ENCODE measurements around the gene FIS1.
"Not testable (repeated sequence)": the region's sequence is repeated elsewhere in the genome, so short reads cannot be mapped to it uniquely, and the experiment has no call there.

The FIS1 gene

DNA sequence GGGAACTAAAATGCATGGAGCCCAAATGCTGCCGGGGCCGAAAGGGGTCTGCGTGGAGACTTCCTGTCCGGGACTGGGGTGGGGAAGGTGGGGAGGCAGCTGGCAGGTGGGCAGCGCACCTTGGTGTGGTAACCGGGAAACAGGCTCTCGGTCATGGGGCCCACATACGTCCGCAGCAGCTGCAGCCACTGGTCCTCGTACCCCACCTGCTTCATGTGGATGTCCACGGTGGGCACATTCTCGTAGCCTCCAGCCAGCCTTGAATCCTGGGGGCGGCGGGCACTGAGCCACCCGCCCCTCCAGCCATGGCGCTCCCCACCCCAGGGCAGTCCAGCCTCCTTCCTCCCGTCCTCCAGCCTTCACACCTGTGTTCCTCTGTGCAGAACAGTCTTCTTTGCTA, 37.4 kb downstream of the FIS1 start:
- peaks cover 9 to 16% of the 10 kb centered on the region in 2 experiments for H3K4me1 ChIP-seq (ENCODE audit: control insufficient read depth in 1 of 2, insufficient read depth in 1 of 2, low read depth in 1 of 2, low read length in 1 of 2)
- H3K36me3 ChIP-seq, result peaks cover 56% of the 10 kb centered on the region

GRCh38 chr7:101206665-101207042, 38.2 kb downstream of the FIS1 start:
- Histone ChIP-seq H3K9me3 (no peaks in the 10 kb centered on the region), H3K27ac (no peak overlapping the region), H3K27me3 (peaks cover 27% of the 10 kb centered on the region), H3K4me3 (ENCODE audit: low read depth in 1 of 2, low read length in 1 of 2) (no peak overlapping the region), H3K36me3 (peaks cover 49% of the 10 kb centered on the region), H3K4me1 (ENCODE audit: control insufficient read depth in 1 of 2, insufficient read depth in 1 of 2, low read depth in 1 of 2, low read length in 1 of 2) (peaks cover 9 to 23% of the 10 kb centered on the region in 2 experiments)
- TF ChIP-seq, protein P1, sequence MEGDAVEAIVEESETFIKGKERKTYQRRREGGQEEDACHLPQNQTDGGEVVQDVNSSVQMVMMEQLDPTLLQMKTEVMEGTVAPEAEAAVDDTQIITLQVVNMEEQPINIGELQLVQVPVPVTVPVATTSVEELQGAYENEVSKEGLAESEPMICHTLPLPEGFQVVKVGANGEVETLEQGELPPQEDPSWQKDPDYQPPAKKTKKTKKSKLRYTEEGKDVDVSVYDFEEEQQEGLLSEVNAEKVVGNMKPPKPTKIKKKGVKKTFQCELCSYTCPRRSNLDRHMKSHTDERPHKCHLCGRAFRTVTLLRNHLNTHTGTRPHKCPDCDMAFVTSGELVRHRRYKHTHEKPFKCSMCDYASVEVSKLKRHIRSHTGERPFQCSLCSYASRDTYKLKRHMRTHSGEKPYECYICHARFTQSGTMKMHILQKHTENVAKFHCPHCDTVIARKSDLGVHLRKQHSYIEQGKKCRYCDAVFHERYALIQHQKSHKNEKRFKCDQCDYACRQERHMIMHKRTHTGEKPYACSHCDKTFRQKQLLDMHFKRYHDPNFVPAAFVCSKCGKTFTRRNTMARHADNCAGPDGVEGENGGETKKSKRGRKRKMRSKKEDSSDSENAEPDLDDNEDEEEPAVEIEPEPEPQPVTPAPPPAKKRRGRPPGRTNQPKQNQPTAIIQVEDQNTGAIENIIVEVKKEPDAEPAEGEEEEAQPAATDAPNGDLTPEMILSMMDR (IDR thresholded peaks at IDR 0.05), result no peak

More for the DNA sequence above, 37.4 kb downstream of the FIS1 start:
- Histone ChIP-seq H3K4me3 (ENCODE audit: low read depth in 1 of 2, low read length in 1 of 2) (no peak overlapping the region), H3K27me3 (peaks cover 19% of the 10 kb centered on the region), H3K9me3 (no peaks in the 10 kb centered on the region), H3K27ac (no peak overlapping the region)
- TF ChIP-seq, protein P1 (IDR thresholded peaks at IDR 0.05), result no peak

- H3K4me1 ChIP-seq (ENCODE audit: control insufficient read depth in 1 of 2, insufficient read depth in 1 of 2, low read depth in 1 of 2, low read length in 1 of 2), result peaks cover 9 to 25% of the 10 kb centered on the region in 2 experiments
- H3K9me3 ChIP-seq, result no peaks in the 10 kb centered on the region
- no peak overlapping the region for H3K4me3 ChIP-seq (ENCODE audit: low read depth in 1 of 2, low read length in 1 of 2)
- H3K27me3 ChIP-seq, result peaks cover 33% of the 10 kb centered on the region
- H3K36me3 ChIP-seq, result peaks cover 43% of the 10 kb centered on the region
- TF ChIP-seq, protein P1 (IDR thresholded peaks at IDR 0.05), result no peak
- H3K27ac ChIP-seq, result no peak overlapping the region
Measured at GRCh38 chr7:101205901-101206664, 38.8 kb downstream of the FIS1 start.

DNA sequence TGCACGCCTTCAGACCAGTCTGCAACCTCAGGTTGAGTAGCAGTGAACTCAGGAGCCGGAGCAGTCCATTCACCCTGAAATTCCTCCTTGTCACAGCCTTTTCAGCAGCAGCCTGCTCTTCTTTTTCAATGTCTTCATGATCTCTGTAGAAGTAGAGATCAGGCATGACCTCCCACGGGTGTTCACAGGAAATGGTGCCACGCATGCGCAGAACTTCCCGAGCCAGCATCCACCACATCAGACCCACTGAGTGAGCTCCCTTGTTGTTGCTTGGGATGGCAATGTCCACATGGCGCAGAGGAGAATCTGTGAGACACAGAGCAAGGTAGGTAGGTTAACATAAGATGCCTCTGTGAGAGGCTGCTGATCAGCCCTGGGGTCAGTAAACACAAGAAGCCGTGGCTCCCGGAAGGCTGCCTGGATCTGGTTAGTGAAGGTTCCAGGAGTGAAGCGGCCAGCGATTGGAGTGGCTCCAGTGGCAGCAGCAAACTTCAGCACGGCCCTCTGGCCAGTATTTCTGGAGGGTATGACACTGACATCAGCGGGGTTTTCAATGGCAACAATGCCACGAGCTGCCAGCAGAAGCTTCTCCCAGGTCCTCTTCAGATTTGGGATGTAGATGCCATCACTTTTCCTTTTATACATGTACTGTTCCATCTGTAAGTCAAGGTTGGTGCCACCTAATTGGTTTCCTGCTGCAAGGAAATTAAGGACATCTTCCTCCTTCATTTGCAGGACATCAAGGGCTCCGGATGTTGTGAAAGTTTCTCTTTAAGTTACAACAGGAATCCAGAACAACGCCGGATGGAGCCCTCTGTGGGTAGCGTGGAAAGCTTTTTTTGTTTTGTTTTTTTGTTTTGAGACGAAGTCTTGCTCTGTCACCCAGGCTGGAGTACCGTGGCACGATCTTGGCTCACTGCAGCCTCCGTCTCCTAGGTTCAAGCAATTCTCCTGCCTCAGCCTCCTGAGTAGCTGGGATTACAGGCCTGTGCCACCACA, 40.8 kb downstream of the FIS1 start:
- H3K27me3 ChIP-seq, result peaks cover 53% of the 10 kb centered on the region
- H3K9me3 ChIP-seq; H3K4me3 ChIP-seq (ENCODE audit: low read depth in 1 of 2, low read length in 1 of 2): not testable (repeated sequence)
- peak overlapping the region; percentile 46 for H3K27ac ChIP-seq
- H3K4me1 ChIP-seq (ENCODE audit: control insufficient read depth in 1 of 2, insufficient read depth in 1 of 2, low read depth in 1 of 2, low read length in 1 of 2), result peaks cover 9 to 25% of the 10 kb centered on the region in 2 experiments
- peaks cover 27% of the 10 kb centered on the region for H3K36me3 ChIP-seq

DNA sequence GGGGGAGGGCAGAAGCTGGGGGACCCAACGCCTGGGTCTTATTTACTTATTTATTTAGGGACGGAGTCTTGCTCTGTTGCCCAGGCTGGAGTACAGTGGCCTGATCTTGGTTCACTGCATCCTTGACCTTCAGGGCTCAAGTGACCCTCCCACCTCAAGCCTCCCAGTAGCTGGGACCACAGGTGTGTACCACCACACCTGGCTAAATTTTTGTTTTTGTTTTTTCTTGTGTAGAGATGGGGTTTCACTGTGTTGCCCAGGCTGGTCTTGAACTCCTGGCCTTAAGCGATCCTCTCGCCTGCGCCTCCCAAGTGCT, 42.3 kb downstream of the FIS1 start:
- H3K36me3 ChIP-seq, result peaks cover 15% of the 10 kb centered on the region
- no peak overlapping the region for H3K27ac ChIP-seq
- peaks cover 9 to 25% of the 10 kb centered on the region in 2 experiments for H3K4me1 ChIP-seq (ENCODE audit: control insufficient read depth in 1 of 2, insufficient read depth in 1 of 2, low read depth in 1 of 2, low read length in 1 of 2)
- H3K9me3 ChIP-seq, result no peaks in the 10 kb centered on the region
- TF ChIP-seq, protein P1 (IDR thresholded peaks at IDR 0.05), result no peak
- H3K4me3 ChIP-seq (ENCODE audit: low read depth in 1 of 2, low read length in 1 of 2), result no peak overlapping the region
- H3K27me3 ChIP-seq, result peaks cover 68% of the 10 kb centered on the region
